Colonic mucosa (tissue), 4 donors: Measurements from ENCODE around the gene FAM72C. TPM values are rescaled to one million over a fixed set of nuclear protein-coding genes. Genes with fewer than 3 reads are reported as not detected.
"Not testable (repeated sequence)": the region's sequence is repeated elsewhere in the genome, so short reads cannot be mapped to it uniquely, and the experiment has no call there.

Source experiments
- DNase-seq: peaks from one replicate; pipeline ENCODE4 v3.0.0-alpha.2; 2020
- H3K27ac ChIP-seq: fragments of 200-600 bp; one replicate; pipeline ENCODE4 v1.8.0; 2021
- H3K27me3 ChIP-seq: fragments of 200-600 bp; one replicate; pipeline ENCODE4 v1.8.0; 2021
- H3K36me3 ChIP-seq: fragments of 200-600 bp; one replicate; pipeline ENCODE4 v1.8.0; 2021
- H3K4me1 ChIP-seq: fragments of 200-600 bp; one replicate; pipeline ENCODE4 v1.8.0; 2021; ENCODE audit warnings: mild to moderate bottlenecking
- H3K4me3 ChIP-seq: fragments of 200-600 bp; one replicate; pipeline ENCODE4 v1.8.0; 2021
- H3K9ac ChIP-seq, 2 donors: one replicate each; pipeline ENCODE4 v1.7.0; 2013; ENCODE audit warnings: control low read depth in 2 of 2, low read depth in 2 of 2, low read length in 2 of 2
- H3K9me3 ChIP-seq: fragments of 200-600 bp; one replicate; pipeline ENCODE4 v1.8.0; 2021
- intact Hi-C: fragments of 100-400 bp; cut with DNase I; formaldehyde crosslinking; loops from one replicate; pipeline ENCODE4 v1.14.1; 2022
- total RNA-seq, 2 donors: library from RNA; stranded (reverse); fragmentation: NEBNext Ultra II Directional in 1 of 2; extraction: Animal tissue kit (Norgen Biotek cat#: 25700) in 1 of 2; gene quantifications; one replicate each; pipeline ENCODE4 v1.2.1, GENCODE V29; 2021
- donor health status: healthy.
- donor health status: DM: no; HTN: no; CAD: no.
- donor health status: DM: no; HTN: no; CAD: no.

FAM72C gene
- total RNA-seq, 2 donors from 2014 or later, result 0.37 to 2.8 TPM

GRCh38 chr1:143996020-143996419 is 24.2 kb upstream of the FAM72C start:
- H3K27ac ChIP-seq, intact Hi-C loops, H3K27me3 ChIP-seq, H3K9me3 ChIP-seq, DNase-seq, H3K36me3 ChIP-seq, H3K9ac ChIP-seq, H3K4me1 ChIP-seq, H3K4me3 ChIP-seq: not testable (repeated sequence)

- H3K36me3 ChIP-seq, H3K9ac ChIP-seq, intact Hi-C loops, H3K27me3 ChIP-seq, H3K27ac ChIP-seq, H3K4me1 ChIP-seq, H3K9me3 ChIP-seq, H3K4me3 ChIP-seq, DNase-seq: not testable (repeated sequence)
These were observed 21.6 kb upstream of the FAM72C start for GRCh38 chr1:143993301-143993907.

GRCh38 chr1:143990699-143991098 is 18.9 kb upstream of the FAM72C start:
- DNase-seq, intact Hi-C loops, H3K4me3 ChIP-seq, H3K9ac ChIP-seq, H3K4me1 ChIP-seq, H3K36me3 ChIP-seq, H3K27me3 ChIP-seq, H3K9me3 ChIP-seq, H3K27ac ChIP-seq: not testable (repeated sequence)

- H3K9ac ChIP-seq, DNase-seq, intact Hi-C loops, H3K9me3 ChIP-seq, H3K4me3 ChIP-seq, H3K27me3 ChIP-seq, H3K36me3 ChIP-seq, H3K4me1 ChIP-seq, H3K27ac ChIP-seq: not testable (repeated sequence)
These were observed 17.9 kb upstream of the FAM72C start for GRCh38 chr1:143989719-143990118.

- intact Hi-C loops, DNase-seq, H3K9me3 ChIP-seq, H3K4me3 ChIP-seq, H3K9ac ChIP-seq, H3K36me3 ChIP-seq, H3K4me1 ChIP-seq, H3K27ac ChIP-seq, H3K27me3 ChIP-seq: not testable (repeated sequence)
These were observed 17.6 kb upstream of the FAM72C start for GRCh38 chr1:143989427-143989712.

GRCh38 chr1:143988602-143989426 is 17.0 kb upstream of the FAM72C start:
- DNase-seq, H3K4me1 ChIP-seq, H3K9me3 ChIP-seq, intact Hi-C loops, H3K36me3 ChIP-seq, H3K27ac ChIP-seq, H3K9ac ChIP-seq, H3K4me3 ChIP-seq, H3K27me3 ChIP-seq: not testable (repeated sequence)

- intact Hi-C loops, H3K9ac ChIP-seq: not testable (repeated sequence)
These were observed 16.1 kb upstream of the FAM72C start for GRCh38 chr1:143987868-143988267.

GRCh38 chr1:143984721-143985473 is 13.1 kb upstream of the FAM72C start:
- H3K36me3 ChIP-seq, H3K27me3 ChIP-seq, intact Hi-C loops, DNase-seq, H3K9ac ChIP-seq, H3K27ac ChIP-seq, H3K9me3 ChIP-seq, H3K4me3 ChIP-seq, H3K4me1 ChIP-seq: not testable (repeated sequence)

More at GRCh38 chr1:143987868-143988267, 16.1 kb upstream of the FAM72C start:
- DNase-seq, H3K4me1 ChIP-seq, H3K4me3 ChIP-seq, H3K9me3 ChIP-seq, H3K27ac ChIP-seq, H3K36me3 ChIP-seq, H3K27me3 ChIP-seq: not testable (repeated sequence)

- H3K4me1 ChIP-seq, H3K4me3 ChIP-seq, intact Hi-C loops, H3K9me3 ChIP-seq, H3K36me3 ChIP-seq, DNase-seq, H3K27me3 ChIP-seq, H3K27ac ChIP-seq, H3K9ac ChIP-seq: not testable (repeated sequence)
These were observed 2.6 kb upstream of the FAM72C start for GRCh38 chr1:143974416-143974815.

GRCh38 chr1:143973876-143974414 is 2.2 kb upstream of the FAM72C start:
- H3K27me3 ChIP-seq, H3K9ac ChIP-seq, H3K9me3 ChIP-seq, intact Hi-C loops, DNase-seq, H3K36me3 ChIP-seq, H3K4me1 ChIP-seq, H3K4me3 ChIP-seq, H3K27ac ChIP-seq: not testable (repeated sequence)

GRCh38 chr1:143972753-143973326 is 1.1 kb upstream of the FAM72C start:
- H3K4me3 ChIP-seq, intact Hi-C loops, H3K9me3 ChIP-seq, H3K27ac ChIP-seq, H3K36me3 ChIP-seq, DNase-seq, H3K27me3 ChIP-seq, H3K4me1 ChIP-seq, H3K9ac ChIP-seq: not testable (repeated sequence)

GRCh38 chr1:143965860-143966259 is 5.9 kb downstream of the FAM72C start:
- H3K4me1 ChIP-seq, H3K4me3 ChIP-seq, H3K36me3 ChIP-seq, H3K27me3 ChIP-seq, H3K9ac ChIP-seq, H3K27ac ChIP-seq, DNase-seq, intact Hi-C loops, H3K9me3 ChIP-seq: not testable (repeated sequence)

GRCh38 chr1:143964294-143964693 is 7.5 kb downstream of the FAM72C start:
- H3K9ac ChIP-seq, H3K27ac ChIP-seq, H3K36me3 ChIP-seq, DNase-seq, H3K4me3 ChIP-seq, H3K9me3 ChIP-seq, H3K27me3 ChIP-seq, H3K4me1 ChIP-seq, intact Hi-C loops: not testable (repeated sequence)
